Esophagus muscularis mucosa (tissue), 4 donors: ENCODE results near the gene DYNLT2B. TPM values are rescaled to one million over a fixed set of nuclear protein-coding genes. Genes with fewer than 3 reads are reported as not detected.

Experiments used
- DNase-seq: peaks from one replicate; pipeline ENCODE4 v3.0.0-alpha.2; 2017; ENCODE audit errors: extremely low spot score
- H3K27ac ChIP-seq, 4 donors: fragments of 200-600 bp; sonication (generic); replicated peaks in 1 of 4; 1 replicate in 3 of 4; 2 replicates in 1 of 4; pipeline ENCODE4 v1.5.1; 2016 to 2019; ENCODE audit warnings: mild to moderate bottlenecking in 1 of 4
- H3K27me3 ChIP-seq, 4 donors: fragments of 200-600 bp; sonication (generic); one replicate each; pipeline versions ENCODE4 v1.5.1 to v1.6.0; 2016 to 2019
- H3K36me3 ChIP-seq, 4 donors: fragments of 200-600 bp; sonication (generic); one replicate each; pipeline ENCODE4 v1.5.1; 2016 to 2019
- H3K4me1 ChIP-seq, 4 donors: fragments of 200-600 bp; sonication (generic); one replicate each; pipeline ENCODE4 v1.5.1; 2016 to 2019
- H3K4me3 ChIP-seq, 4 donors: fragments of 200-600 bp; sonication (generic); 1 replicate in 2 of 4; 2 replicates in 2 of 4; pipeline ENCODE4 v1.5.1; 2016 to 2019; ENCODE audit warnings: mild to moderate bottlenecking in 4 of 4, moderate library complexity in 1 of 4
- H3K9me3 ChIP-seq, 4 donors: fragments of 200-600 bp; sonication (generic); 1 replicate in 3 of 4; 2 replicates in 1 of 4; pipeline ENCODE4 v1.5.1; 2016 to 2019
- CTCF ChIP-seq, 3 experiments: fragments of 200-600 bp in 2 of 3; fragments of 450-650 bp in 1 of 3; sonication (generic) in 2 of 3; IDR thresholded peaks; one replicate each; pipeline ENCODE4 v1.5.1; 2017 to 2019; ENCODE audit warnings: antibody characterized with exemption in 3 of 3, mild to moderate bottlenecking in 2 of 3, moderate library complexity in 1 of 3
- EP300 ChIP-seq: sonication (generic); formaldehyde crosslinking; IDR thresholded peaks from one replicate; pipeline ENCODE4 v1.6.1; 2017; ENCODE audit warnings: antibody characterized with exemption
- POLR2A ChIP-seq: fragments of 450-650 bp; IDR thresholded peaks from one replicate; pipeline ENCODE4 v1.6.1; 2017; ENCODE audit warnings: antibody characterized with exemption, moderate library complexity, mild to moderate bottlenecking, low read depth
- POLR2AphosphoS5 ChIP-seq, 2 donors: sonication (generic); formaldehyde crosslinking; IDR thresholded peaks; one replicate each; pipeline ENCODE4 v1.6.1; 2017; ENCODE audit warnings: antibody characterized with exemption in 2 of 2
- WGBS: methylation state at CpG from one replicate; pipeline ENCODE4 v1.1.5; 2018; 5-methylcytosine and 5-hydroxymethylcytosine counted together
- intact Hi-C: fragments of 100-400 bp; cut with DNase I; formaldehyde crosslinking; loops from one replicate; pipeline ENCODE4 v1.15.1; 2023
- total RNA-seq, 4 donors: library from RNA; depleted of rRNA; stranded (reverse); fragments of >200 nt; gene quantifications; one replicate each; pipeline versions ENCODE4 v1.1.0 to v1.2.1, GENCODE V29; 2016

Gene DYNLT2B
- total RNA-seq, 4 donors from 2014 or later = 5.3 to 9.5 (median 6.8) TPM

- H3K27ac ChIP-seq = no peak overlapping the region
- WGBS = 90% methylated on average over 21 of the region's 21 CpGs
Measured at GRCh38 chr3:196339493-196340254, 21.6 kb upstream of the DYNLT2B start.

GRCh38 chr3:196339044-196339443, 21.0 kb upstream of the DYNLT2B start:
- no peak for DNase-seq
- intact Hi-C loops = no loop called here
- no peak overlapping the region for H3K27ac ChIP-seq
- no peaks in the 10 kb centered on the region for H3K36me3 ChIP-seq
- no peaks in the 10 kb centered on the region for H3K9me3 ChIP-seq
- H3K27me3 ChIP-seq = peaks cover 0 to 38% (median 0%) of the 10 kb centered on the region in 4 donors
- TF ChIP-seq CTCF (IDR thresholded peaks at IDR 0.05) = no peak
- TF ChIP-seq POLR2A = no peak
- TF ChIP-seq POLR2AphosphoS5 (IDR thresholded peaks at IDR 0.05) = no peak
- TF ChIP-seq EP300 = no peak
- no peaks in the 10 kb centered on the region for H3K4me1 ChIP-seq
- H3K4me3 ChIP-seq = no peak overlapping the region
- WGBS = 93% methylated on average over 5 of the region's 6 CpGs

More at GRCh38 chr3:196339493-196340254, 21.6 kb upstream of the DYNLT2B start:
- no peaks in the 10 kb centered on the region for H3K4me1 ChIP-seq
- TF ChIP-seq POLR2A (no peak), CTCF (IDR thresholded peaks at IDR 0.05) (no peak), EP300 (no peak), POLR2AphosphoS5 (IDR thresholded peaks at IDR 0.05) (no peak)
- intact Hi-C loops = no loop called here
- no peaks in the 10 kb centered on the region for H3K9me3 ChIP-seq
- DNase-seq = no peak
- H3K4me3 ChIP-seq = no peak overlapping the region
- H3K27me3 ChIP-seq = peaks cover 0 to 33% (median 0%) of the 10 kb centered on the region in 4 donors
- H3K36me3 ChIP-seq = no peaks in the 10 kb centered on the region

GRCh38 chr3:196336319-196337145, 18.5 kb upstream of the DYNLT2B start:
- intact Hi-C loops = no loop called here
- no peak for DNase-seq
- Histone ChIP-seq H3K9me3 (no peaks in the 10 kb centered on the region), H3K27ac (no peak overlapping the region), H3K27me3 (peaks cover 0 to 48% (median 0%) of the 10 kb centered on the region in 4 donors), H3K4me3 (no peak overlapping the region), H3K4me1 (no peaks in the 10 kb centered on the region), H3K36me3 (no peaks in the 10 kb centered on the region)
- TF ChIP-seq CTCF (IDR thresholded peaks at IDR 0.05) (no peak), POLR2AphosphoS5 (IDR thresholded peaks at IDR 0.05) (no peak), EP300 (no peak), POLR2A (no peak)
- WGBS = 88% methylated on average over 17 of the region's 17 CpGs

- Histone ChIP-seq H3K36me3 (no peaks in the 10 kb centered on the region), H3K4me3 (no peak overlapping the region), H3K9me3 (no peaks in the 10 kb centered on the region), H3K27ac (no peak overlapping the region), H3K27me3 (peaks cover 0 to 55% (median 0%) of the 10 kb centered on the region in 4 donors), H3K4me1 (no peaks in the 10 kb centered on the region)
- WGBS = 77% methylated on average over 11 of the region's 12 CpGs
- intact Hi-C loops = no loop called here
- TF ChIP-seq EP300 (no peak), POLR2AphosphoS5 (IDR thresholded peaks at IDR 0.05) (no peak), POLR2A (no peak), CTCF (IDR thresholded peaks at IDR 0.05) (no peak)
- DNase-seq = no peak
Measured at GRCh38 chr3:196335503-196335948, 17.5 kb upstream of the DYNLT2B start.
